Heart right ventricle (tissue), 16 donors: ENCODE data around the gene ZBTB44. TPM values are rescaled to one million over a fixed set of nuclear protein-coding genes. Genes with fewer than 3 reads are reported as not detected.
"Not testable (repeated sequence)": the region's sequence is repeated elsewhere in the genome, so short reads cannot be mapped to it uniquely, and the experiment has no call there.

ENCODE experiments used
- ATAC-seq, 8 donors: fragments of 200-7000 bp; cut with Tn5 transposase; one replicate each; pipeline ENCODE4 v1.9.1; 2020; ENCODE audit warnings: mild to moderate bottlenecking in 8 of 8, moderate library complexity in 8 of 8, moderate number of reproducible peaks in 1 of 8
- DNase-seq, 2 donors: peaks; one replicate each; pipeline ENCODE4 v3.0.0-alpha.2; 2020
- H3K27ac ChIP-seq, 10 donors: fragments of 200-600 bp; sonication (generic) in 2 of 10; one replicate each; pipeline versions ENCODE4 v1.5.0 to v1.8.0; 2020 to 2022; ENCODE audit warnings: mild to moderate bottlenecking in 3 of 10
- H3K27me3 ChIP-seq, 7 donors: fragments of 200-600 bp; one replicate each; pipeline ENCODE4 v1.8.0; 2021 to 2022; ENCODE audit warnings: mild to moderate bottlenecking in 2 of 7
- H3K36me3 ChIP-seq, 9 donors: fragments of 200-600 bp; sonication (generic) in 1 of 9; one replicate each; pipeline versions ENCODE4 v1.5.0 to v1.8.0; 2020 to 2022; ENCODE audit warnings: mild to moderate bottlenecking in 2 of 9
- H3K4me1 ChIP-seq, 9 donors: fragments of 200-600 bp; sonication (generic) in 1 of 9; one replicate each; pipeline versions ENCODE4 v1.5.0 to v1.8.0; 2020 to 2022; ENCODE audit warnings: mild to moderate bottlenecking in 4 of 9
- H3K4me3 ChIP-seq, 10 donors: fragments of 200-600 bp; sonication (generic) in 2 of 10; one replicate each; pipeline versions ENCODE4 v1.5.0 to v1.8.0; 2020 to 2022; ENCODE audit warnings: mild to moderate bottlenecking in 7 of 10, moderate library complexity in 2 of 10
- H3K9me3 ChIP-seq, 11 donors: fragments of 200-600 bp in 10 of 11; sonication (generic) in 2 of 11; one replicate each; pipeline versions ENCODE4 v1.5.0 to v1.8.0; 2013 to 2022; ENCODE audit warnings: mild to moderate bottlenecking in 2 of 11, control low read depth in 1 of 11, moderate library complexity in 1 of 11
- WGBS, 2 donors: extraction: QIAGEN DNeasy Blood & Tissue Kit; methylation state at CpG; one replicate each; pipeline ENCODE4 v1.1.7; 2013; ENCODE audit warnings: inconsistent platforms in 1 of 2; 5-methylcytosine and 5-hydroxymethylcytosine counted together
- intact Hi-C, 10 donors: fragments of 100-400 bp; cut with DNase I; formaldehyde crosslinking; loops; one replicate each; pipeline versions ENCODE4 v1.11.1 to v1.14.2; 2022
- polyA plus RNA-seq, 2 donors: library from polyadenylated mRNA; stranded (reverse); fragments of 200-250 nt; gene quantifications; one replicate each; pipeline ENCODE4 v1.2.3, GENCODE V29; 2013
- total RNA-seq, 10 donors: library from RNA; stranded (reverse); fragmentation: NEBNext Ultra II Directional in 3 of 10; extraction: Animal tissue kit (Norgen Biotek cat#: 25700) in 3 of 10; gene quantifications; one replicate each; pipeline versions ENCODE4 v1.2.1 to v1.2.4, GENCODE V29; 2021 to 2023
- TF ChIP-seq, protein P1 (sequence below), 9 donors: fragments of 200-600 bp; sonication (generic) in 2 of 9; IDR thresholded peaks; one replicate each; pipeline versions ENCODE4 v1.5.0 to v1.8.0; 2021 to 2022; ENCODE audit warnings: antibody characterized with exemption in 9 of 9, mild to moderate bottlenecking in 5 of 9, moderate library complexity in 1 of 9
- donor health status: Arrhythmogenic right ventricular cardiomyopathy.
- donor health status: ischemic (EF 13 %, LVEDD 7.1; RV severe dilation, severe dysfunction).
- donor health status: healthy with polysubstance abuse.
- donor health status: DM: no; HTN: yes; CAD: no.
- donor health status: DM: no; HTN: no; CAD: no.
- donor health status: ischemic (EF 25% LVEDD 6.9; RV normal size, moderate dysfunction).
- donor health status: ischemic (EF 25% LVEDD 5.7; RV mildly dilated, moderate dysfunction).
- donor health status: healthy.
- donor health status: DM: yes; HTN: yes; CAD: no.
- donor health status: Ischemic cardiomyopathy.
- donor health status: ischemic (EF 35%, LVEDD 5.7; RV mildly dilated, moderate dysfunction).
- donor health status: nonischemic (EF 11% LVEDD 7.7; RV severe dilation, severe dysfunction).
- donor health status: DM: yes; HTN: yes; CAD: no.
- donor health status: PGD.
- donor health status: ischemic (EF 29% LVEDD 5.4; RV normal size, mild dysfunction).
- donor health status: nonischemic (EF 23%, LVEDD 6.1; RV moderate dilation, normal function).

ZBTB44 gene
- total and polyA plus RNA-seq, 12 donors = 6.8 to 51.6 (median 39.3) TPM

DNA sequence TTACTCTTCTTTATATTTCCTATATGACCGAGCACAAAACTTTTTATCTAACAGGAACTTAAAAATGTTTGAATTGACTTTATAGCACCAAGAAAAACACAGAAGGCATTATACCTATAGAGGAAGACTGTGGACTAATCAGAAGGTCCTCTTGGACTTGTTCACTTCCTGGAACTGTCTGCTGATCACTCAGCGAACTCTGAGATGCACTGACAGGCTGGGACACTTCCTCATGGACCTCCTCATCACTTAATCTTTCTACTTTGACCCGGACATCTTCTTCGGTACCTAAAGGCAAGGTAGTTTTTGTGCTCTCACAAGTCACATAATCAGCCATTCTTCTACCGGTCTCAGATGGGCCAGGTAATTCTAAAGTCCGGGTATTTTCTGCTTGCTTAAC is 54.0 kb downstream of the ZBTB44 start:
- intact Hi-C loops = no loop called here
- Histone ChIP-seq H3K27me3 (no peaks in the 10 kb centered on the region), H3K27ac (no peak overlapping the region), H3K4me3 (no peak overlapping the region), H3K4me1 (peaks cover 0 to 6% (median 0%) of the 10 kb centered on the region in 9 donors), H3K9me3 (peaks cover 0 to 16% (median 0%) of the 10 kb centered on the region in 11 donors), H3K36me3 (peaks cover 0 to 54% (median 9%) of the 10 kb centered on the region in 9 donors)
- no peak for ATAC-seq
- DNase-seq = no peak
- TF ChIP-seq, protein P1, sequence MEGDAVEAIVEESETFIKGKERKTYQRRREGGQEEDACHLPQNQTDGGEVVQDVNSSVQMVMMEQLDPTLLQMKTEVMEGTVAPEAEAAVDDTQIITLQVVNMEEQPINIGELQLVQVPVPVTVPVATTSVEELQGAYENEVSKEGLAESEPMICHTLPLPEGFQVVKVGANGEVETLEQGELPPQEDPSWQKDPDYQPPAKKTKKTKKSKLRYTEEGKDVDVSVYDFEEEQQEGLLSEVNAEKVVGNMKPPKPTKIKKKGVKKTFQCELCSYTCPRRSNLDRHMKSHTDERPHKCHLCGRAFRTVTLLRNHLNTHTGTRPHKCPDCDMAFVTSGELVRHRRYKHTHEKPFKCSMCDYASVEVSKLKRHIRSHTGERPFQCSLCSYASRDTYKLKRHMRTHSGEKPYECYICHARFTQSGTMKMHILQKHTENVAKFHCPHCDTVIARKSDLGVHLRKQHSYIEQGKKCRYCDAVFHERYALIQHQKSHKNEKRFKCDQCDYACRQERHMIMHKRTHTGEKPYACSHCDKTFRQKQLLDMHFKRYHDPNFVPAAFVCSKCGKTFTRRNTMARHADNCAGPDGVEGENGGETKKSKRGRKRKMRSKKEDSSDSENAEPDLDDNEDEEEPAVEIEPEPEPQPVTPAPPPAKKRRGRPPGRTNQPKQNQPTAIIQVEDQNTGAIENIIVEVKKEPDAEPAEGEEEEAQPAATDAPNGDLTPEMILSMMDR (IDR thresholded peaks at IDR 0.05) = no peak
- 94% methylated on average over 6 of the region's 6 CpGs for WGBS, 2 donors

DNA sequence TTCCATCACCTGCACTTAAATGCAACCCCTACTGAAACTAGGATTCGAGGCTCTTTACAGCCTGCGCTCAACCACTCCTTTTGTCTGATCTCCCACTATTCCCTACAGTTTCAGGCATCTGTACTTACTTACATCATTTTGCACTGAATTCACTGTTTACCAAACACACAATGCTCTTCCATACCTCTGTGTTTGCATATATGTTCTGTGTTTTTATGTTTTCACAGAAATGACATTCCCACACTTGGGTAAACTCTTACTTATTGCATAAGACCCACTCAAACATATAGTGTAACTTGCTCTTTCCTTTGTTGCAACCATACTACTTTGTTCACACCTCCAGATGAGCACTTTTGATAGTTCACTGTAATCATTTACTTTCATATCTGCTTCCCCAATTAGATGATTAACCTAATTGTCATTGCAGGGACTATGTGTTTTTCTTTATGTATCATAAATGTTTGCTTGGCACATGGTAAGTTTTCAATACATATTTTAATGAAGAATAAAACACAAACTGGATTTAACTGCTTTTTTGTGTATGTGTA is 54.6 kb downstream of the ZBTB44 start:
- intact Hi-C loops = no loop called here
- Histone ChIP-seq H3K4me1 (peaks cover 0 to 6% (median 0%) of the 10 kb centered on the region in 9 donors), H3K36me3 (peaks cover 0 to 51% (median 9%) of the 10 kb centered on the region in 9 donors), H3K9me3 (peaks cover 0 to 16% (median 0%) of the 10 kb centered on the region in 11 donors), H3K27ac (no peak overlapping the region), H3K4me3 (no peak overlapping the region), H3K27me3 (no peaks in the 10 kb centered on the region)
- TF ChIP-seq, protein P1 (IDR thresholded peaks at IDR 0.05) = no peak
- DNase-seq (no peak), ATAC-seq (no peak)
- WGBS, 2 donors = 93 to 98% methylated on average over 2 of the region's 2 CpGs

DNA sequence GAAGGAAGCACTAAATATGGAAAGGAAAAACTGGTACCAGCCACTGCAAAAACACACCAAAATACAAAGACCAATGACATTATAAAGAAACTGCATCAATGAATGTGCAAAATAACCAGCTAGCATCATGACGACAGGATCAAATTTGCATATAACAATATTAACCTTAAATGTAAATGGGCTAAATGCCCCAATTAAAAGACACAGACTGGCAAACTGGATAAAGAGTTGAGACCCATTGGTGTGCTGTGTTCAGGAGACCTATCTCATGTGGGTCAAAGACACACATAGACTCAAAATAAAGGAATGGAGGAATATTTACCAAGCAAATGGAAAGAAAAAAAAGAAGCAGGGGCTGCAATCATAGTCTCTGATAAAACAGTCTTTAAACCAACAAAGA is 63.0 kb downstream of the ZBTB44 start:
- intact Hi-C loops, DNase-seq, H3K4me3 ChIP-seq, H3K36me3 ChIP-seq, H3K27ac ChIP-seq, H3K27me3 ChIP-seq, H3K4me1 ChIP-seq, ATAC-seq: not testable (repeated sequence)
- peaks cover 0 to 27% (median 7%) of the 10 kb centered on the region in 11 donors for H3K9me3 ChIP-seq
- 89 to 91% methylated on average over 1 of the region's 1 CpG for WGBS, 2 donors

DNA sequence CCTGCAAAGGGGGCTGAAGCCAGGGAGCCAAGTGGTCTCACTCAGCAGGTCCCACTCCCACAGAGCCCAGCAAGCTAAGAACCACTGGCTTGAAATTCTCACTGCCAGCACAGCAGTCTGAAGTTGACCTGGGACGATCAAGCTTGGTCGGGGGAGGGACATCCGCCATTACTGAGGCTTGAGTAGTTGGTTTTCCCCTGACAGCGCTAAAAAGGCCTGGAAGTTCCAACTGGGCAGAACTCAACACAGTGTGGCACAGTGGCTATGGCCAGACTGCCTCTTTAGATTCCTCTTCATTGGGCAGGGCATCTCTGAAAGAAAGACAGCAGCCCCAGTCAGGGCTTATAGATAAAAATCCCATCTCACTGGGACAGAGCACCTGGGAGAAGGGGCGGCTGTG is 64.8 kb downstream of the ZBTB44 start:
- Histone ChIP-seq H3K4me1 (peaks cover 0 to 23% (median 7%) of the 10 kb centered on the region in 9 donors), H3K9me3 (peaks cover 0 to 27% (median 7%) of the 10 kb centered on the region in 11 donors)
- intact Hi-C loops, H3K36me3 ChIP-seq, ATAC-seq, H3K27ac ChIP-seq, H3K27me3 ChIP-seq, H3K4me3 ChIP-seq, DNase-seq: not testable (repeated sequence)
- WGBS, 2 donors = 91 to 95% methylated on average over 5 of the region's 5 CpGs

DNA sequence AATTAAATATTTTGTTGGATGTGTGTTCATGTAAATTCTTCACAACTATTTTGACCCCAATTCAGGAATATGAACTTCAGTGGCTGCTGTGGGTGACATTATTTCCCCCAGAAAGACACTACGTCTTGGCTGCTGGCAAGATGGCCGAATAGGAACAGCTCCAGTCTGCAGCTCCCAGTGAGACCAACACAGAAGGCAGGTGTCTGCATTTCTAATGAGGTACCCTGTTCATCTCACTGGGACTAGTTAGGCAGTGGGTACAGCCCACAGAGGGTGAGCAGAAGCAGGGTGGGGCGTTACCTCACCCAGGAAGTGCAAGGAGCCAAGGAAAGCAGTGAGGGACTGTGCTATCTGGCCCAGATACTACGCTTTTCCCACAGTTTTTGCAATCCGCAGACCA is 65.3 kb downstream of the ZBTB44 start:
- Histone ChIP-seq H3K4me1 (peaks cover 0 to 26% (median 7%) of the 10 kb centered on the region in 9 donors), H3K4me3 (no peak overlapping the region), H3K9me3 (peaks cover 0 to 27% (median 7%) of the 10 kb centered on the region in 11 donors), H3K27me3 (no peaks in the 10 kb centered on the region), H3K36me3 (peaks cover 0 to 7% (median 0%) of the 10 kb centered on the region in 9 donors), H3K27ac (no peak overlapping the region)
- no peak for ATAC-seq
- intact Hi-C loops = no loop called here
- 95 to 98% methylated on average over 5 of the region's 5 CpGs for WGBS, 2 donors
- no peak for DNase-seq
- TF ChIP-seq, protein P1 (IDR thresholded peaks at IDR 0.05) = no peak
